B cell (primary cell): Measurements from ENCODE around the gene WDR7. TPM values are rescaled to one million over a fixed set of nuclear protein-coding genes. Genes with fewer than 3 reads are reported as not detected.

ENCODE experiments used
- ATAC-seq: fragments of 200-7000 bp; cut with Tn5 transposase; one replicate; pipeline ENCODE4 v1.10.0; 2021; ENCODE audit warnings: low read depth, mild to moderate bottlenecking, moderate number of reproducible peaks, moderate library complexity
- CTCF ChIA-PET: fragments of 350-600 bp; sonication (Branson Sonifier 250); formaldehyde crosslinking; loops from one replicate; lab custom pipeline; 2021; ENCODE audit warnings: antibody characterized with exemption, inconsistent platforms; lab: Charles Lee
- POLR2A ChIA-PET: fragments of 350-600 bp; sonication (Branson Sonifier 250); formaldehyde crosslinking; loops from one replicate; lab custom pipeline; 2021; ENCODE audit warnings: antibody characterized with exemption; lab: Charles Lee
- DNase-seq: peaks from one replicate; pipeline ENCODE4 v3.0.0; 2013
- H2AFZ ChIP-seq: 2 replicates; pipeline ENCODE4 v1.6.1; 2012; ENCODE audit warnings: mild to moderate bottlenecking, low read depth, low read length; ENCODE audit not compliant: insufficient read depth, poor library complexity, severe bottlenecking
- H3K27ac ChIP-seq, 2 donors: 1 replicate in 1 of 2; 2 replicates in 1 of 2; pipeline ENCODE4 v1.5.1; 2012 to 2013; ENCODE audit warnings: low read length in 2 of 2, mild to moderate bottlenecking in 2 of 2, moderate library complexity in 1 of 2
- H3K27me3 ChIP-seq, 4 experiments: fragments of 200-600 bp in 1 of 4; sonication (generic) in 1 of 4; replicated peaks in 1 of 4; 1 replicate in 2 of 4; 2 replicates in 2 of 4; pipeline versions ENCODE4 v1.6.1 to v1.7.0; 2013 to 2016; ENCODE audit warnings: low read length in 3 of 4, mild to moderate bottlenecking in 2 of 4, mixed read lengths in 1 of 4, moderate library complexity in 1 of 4; ENCODE audit not compliant: insufficient read depth in 4 of 4, control insufficient read depth in 3 of 4; ENCODE audit errors: control extremely low read depth in 1 of 4
- H3K36me3 ChIP-seq, 2 experiments: replicated peaks in 1 of 2; 1 replicate in 1 of 2; 2 replicates in 1 of 2; pipeline versions ENCODE4 v1.6.1 to v1.7.1; 2013; ENCODE audit warnings: low read length in 1 of 2; ENCODE audit not compliant: insufficient read depth in 2 of 2, control insufficient read depth in 1 of 2; ENCODE audit errors: control extremely low read depth in 1 of 2, extremely low read depth in 1 of 2
- H3K4me1 ChIP-seq, 2 donors: fragments of 200-600 bp in 1 of 2; sonication (generic) in 1 of 2; 1 replicate in 1 of 2; 2 replicates in 1 of 2; pipeline versions ENCODE4 v1.5.1 to v1.6.1; 2013 to 2017; ENCODE audit warnings: low read length in 2 of 2; ENCODE audit not compliant: control insufficient read depth in 2 of 2, insufficient read depth in 2 of 2
- H3K4me2 ChIP-seq: replicated peaks from 2 replicates; pipeline ENCODE3; 2012; ENCODE audit warnings: mild to moderate bottlenecking, low read depth, low read length; ENCODE audit not compliant: poor library complexity, severe bottlenecking
- H3K4me3 ChIP-seq, 5 experiments: fragments of 200-600 bp in 1 of 5; sonication (generic) in 1 of 5; 1 replicate in 3 of 5; 2 replicates in 2 of 5; pipeline versions ENCODE4 v1.5.1 to v1.7.0; 2011 to 2016; ENCODE audit warnings: low read length in 4 of 5, mild to moderate bottlenecking in 4 of 5, low read depth in 2 of 5, control low read depth in 1 of 5, moderate library complexity in 1 of 5; ENCODE audit not compliant: insufficient read depth in 1 of 5; ENCODE audit errors: control extremely low read depth in 1 of 5, extremely low read depth in 1 of 5
- H3K79me2 ChIP-seq: fragments of 200-600 bp; sonication (generic); one replicate; pipeline ENCODE4 v1.6.0; 2016; ENCODE audit warnings: low read length; ENCODE audit not compliant: control insufficient read depth, insufficient read depth
- H3K9ac ChIP-seq: fragments of 200-600 bp; sonication (generic); 2 replicates; pipeline ENCODE4 v1.6.1; 2017; ENCODE audit warnings: mild to moderate bottlenecking, low read length, moderate library complexity
- H3K9me3 ChIP-seq, 3 donors: one replicate each; pipeline versions ENCODE4 v1.6.1 to v1.7.1; 2013; ENCODE audit warnings: low read length in 2 of 3; ENCODE audit not compliant: control insufficient read depth in 2 of 3, insufficient read depth in 1 of 3; ENCODE audit errors: control extremely low read depth in 1 of 3
- H4K20me1 ChIP-seq: 2 replicates; pipeline ENCODE4 v1.6.0; 2012; ENCODE audit warnings: mild to moderate bottlenecking, low read length; ENCODE audit not compliant: insufficient read depth, control insufficient read depth, poor library complexity, severe bottlenecking
- H3K27ac Mint-ChIP-seq: one replicate; pipeline ENCODE4 v1.8.0; 2021; ENCODE audit warnings: mixed read lengths
- H3K27me3 Mint-ChIP-seq: one replicate; pipeline ENCODE4 v1.8.0; 2021; ENCODE audit warnings: mixed read lengths
- H3K4me1 Mint-ChIP-seq: one replicate; pipeline ENCODE4 v1.8.0; 2021; ENCODE audit warnings: mixed read lengths
- H3K4me3 Mint-ChIP-seq: one replicate; pipeline ENCODE4 v1.8.0; 2021; ENCODE audit warnings: mixed read lengths
- H3K9me3 Mint-ChIP-seq: one replicate; pipeline ENCODE4 v1.8.0; 2022; ENCODE audit warnings: mixed read lengths; ENCODE audit not compliant: insufficient read depth
- CTCF ChIP-seq: fragments of 200-600 bp; IDR thresholded peaks from one replicate; pipeline ENCODE4 v1.8.0; 2022; ENCODE audit warnings: antibody characterized with exemption, mild to moderate bottlenecking
- EZH2 ChIP-seq: IDR thresholded peaks from 2 replicates; pipeline ENCODE4 v1.6.1; 2012; ENCODE audit warnings: borderline replicate concordance, low read depth, mild to moderate bottlenecking, moderate library complexity, low read length; ENCODE audit not compliant: insufficient read depth, poor library complexity, severe bottlenecking
- WGBS: methylation state at CpG from one replicate; pipeline ENCODE4 v1.1.5; 2013; ENCODE audit warnings: missing lambda C conversion rate; ENCODE audit not compliant: insufficient coverage; 5-methylcytosine and 5-hydroxymethylcytosine counted together
- intact Hi-C: fragments of 100-400 bp; cut with micrococcal nuclease; formaldehyde crosslinking; loops from one replicate; pipeline ENCODE4 v1.10.0; 2022
- polyA minus RNA-seq: library from RNA; depleted of rRNA, polyadenylated mRNA; stranded (reverse); fragments of >200 nt; gene quantifications from 2 replicates; pipeline ENCODE4 v1.2.3, GENCODE V29; 2012
- polyA plus RNA-seq: library from polyadenylated mRNA; depleted of rRNA; stranded (reverse); fragments of >200 nt; gene quantifications from 2 replicates; pipeline ENCODE4 v1.2.3, GENCODE V29; 2012
- total RNA-seq, 2 donors: library from RNA; stranded (reverse); fragments of 120-200 nt in 1 of 2; gene quantifications; 1 replicate in 1 of 2; 2 replicates in 1 of 2; pipeline versions ENCODE4 v1.2.3 to v1.2.4, GENCODE V29; 2013 to 2022

Gene WDR7
- total RNA-seq (45.0 and 48.0 TPM in 2 replicates), polyA plus RNA-seq (5.5 and 7.4 TPM in 2 replicates), polyA minus RNA-seq (44.2 and 71.8 TPM in 2 replicates)
- 31.1 TPM for total RNA-seq (2013)

GRCh38 chr18:56650944-56651770 lies at the start of gene WDR7:
Gene WDR7 (plus strand): TSS chr18:56651359. CDS start chr18:56672516, 21,157 bp downstream.
- no peaks in the 10 kb centered on the region for H4K20me1 ChIP-seq
- Mint-ChIP-seq H3K9me3 (no peaks in the 10 kb centered on the region), H3K27me3 (no peaks in the 10 kb centered on the region), H3K27ac (peak within 1 kb of the TSS; percentile 88), H3K4me1 (peaks cover 38% of the 10 kb centered on the region), H3K4me3 (peak within 1 kb of the TSS; percentile 92)
- peak within 1 kb of the TSS; percentile 90 for H2AFZ ChIP-seq
- H3K27me3 ChIP-seq, result no peaks in the 10 kb centered on the region
- H3K79me2 ChIP-seq, result peaks cover 39% of the 10 kb centered on the region
- ATAC-seq, result peak; percentile 93
- TF ChIP-seq EZH2, result no peak
- TF ChIP-seq CTCF, result no peak
- peak within 1 kb of the TSS; percentile 95 for H3K4me2 ChIP-seq
- intact Hi-C loops, result loop anchor here (1.0 to 10.0 kb wide), 5 partner anchors 13 to 1329 kb away; partner anchors contain the start of genes FECH, NARS1 and TXNL1
- peak within 1 kb of the TSS; percentile 86 for H3K9ac ChIP-seq
- ChIA-PET POLR2A (interaction anchor here (0.6 to 1.9 kb wide), 3 partner anchors 13 to 871 kb away, joined by 3 to 10 read pairs (median 4); partner anchors contain the start of gene TXNL1), CTCF (interaction anchor here (1.5 to 4.0 kb wide), 3 partner anchors 9 to 12 kb away, joined by 4 to 19 read pairs (median 4); partner anchors contain the start of gene TXNL1)
- no peaks in the 10 kb centered on the region for H3K36me3 ChIP-seq
- peaks cover 19 to 26% of the 10 kb centered on the region in 2 donors for H3K4me1 ChIP-seq
- peak within 1 kb of the TSS; percentile 52 to 88 for H3K27ac ChIP-seq
- peak within 1 kb of the TSS; percentile 67 to 95 (median 84) for H3K4me3 ChIP-seq
- WGBS, result under 1% methylated on average over 44 of the region's 47 CpGs
- DNase-seq, result peak; percentile 97
- H3K9me3 ChIP-seq, result peaks cover 0 to 3% (median 0%) of the 10 kb centered on the region in 3 donors
